Measurements from ENCODE around the gene RNF31.
"Not testable (repeated sequence)": the region's sequence is repeated elsewhere in the genome, so short reads cannot be mapped to it uniquely, and the experiment has no call there.

RNF31 gene

GRCh38 chr14:24197056-24197450 is 49.8 kb downstream of the RNF31 start:
- in situ Hi-C loops (cut with MboI; ENCODE audit: low sequenced_read_pairs) = no loop called here

GRCh38 chr14:24198814-24199524 is 51.7 kb downstream of the RNF31 start:
- in situ Hi-C loops (cut with MboI; ENCODE audit: low sequenced_read_pairs) = no loop called here

- in situ Hi-C loops (cut with MboI; ENCODE audit: low sequenced_read_pairs) = not testable (repeated sequence)
These were observed 55.2 kb downstream of the RNF31 start for GRCh38 chr14:24202538-24202937.

GRCh38 chr14:24203249-24203886 is 56.1 kb downstream of the RNF31 start:
- in situ Hi-C loops (cut with MboI; ENCODE audit: low sequenced_read_pairs) = not testable (repeated sequence)

- in situ Hi-C loops (cut with MboI; ENCODE audit: low sequenced_read_pairs) = no loop called here
These were observed 57.2 kb downstream of the RNF31 start for GRCh38 chr14:24204163-24205146.

- in situ Hi-C loops (cut with MboI; ENCODE audit: low sequenced_read_pairs) = no loop called here
These were observed 59.2 kb downstream of the RNF31 start for GRCh38 chr14:24206260-24207103.

- in situ Hi-C loops (cut with MboI; ENCODE audit: low sequenced_read_pairs) = no loop called here
These were observed 59.8 kb downstream of the RNF31 start for GRCh38 chr14:24207104-24207551.

- in situ Hi-C loops (cut with MboI; ENCODE audit: low sequenced_read_pairs) = no loop called here
These were observed 60.3 kb downstream of the RNF31 start for GRCh38 chr14:24207625-24208024.

Data from HL-60/S4 treated with retinoic acid at 250 ng/mL for 4 days and 3 days (cell line).